Measurements from ENCODE around the gene FZD7.

FZD7 gene

DNA sequence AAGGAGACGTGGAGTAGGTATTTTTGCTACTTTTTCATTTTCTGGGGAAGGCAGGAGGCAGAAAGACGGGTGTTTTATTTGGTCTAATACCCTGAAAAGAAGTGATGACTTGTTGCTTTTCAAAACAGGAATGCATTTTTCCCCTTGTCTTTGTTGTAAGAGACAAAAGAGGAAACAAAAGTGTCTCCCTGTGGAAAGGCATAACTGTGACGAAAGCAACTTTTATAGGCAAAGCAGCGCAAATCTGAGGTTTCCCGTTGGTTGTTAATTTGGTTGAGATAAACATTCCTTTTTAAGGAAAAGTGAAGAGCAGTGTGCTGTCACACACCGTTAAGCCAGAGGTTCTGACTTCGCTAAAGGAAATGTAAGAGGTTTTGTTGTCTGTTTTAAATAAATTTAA lies 3.4 kb downstream of the FZD7 start:
- Histone ChIP-seq H3K27ac (no peak overlapping the region), H3K4me1 (peaks cover 4% of the 10 kb centered on the region), H3K27me3 (ENCODE audit: control insufficient read depth, insufficient read depth, low read length) (no peaks in the 10 kb centered on the region), H3K9me3 (ENCODE audit: control insufficient read depth, low read length) (no peaks in the 10 kb centered on the region), H3K4me2 (ENCODE audit: low read length) (no peak overlapping the region), H2AFZ (no peak overlapping the region), H3K79me2 (no peaks in the 10 kb centered on the region), H3K4me3 (ENCODE audit: low read depth, low read length) (no peak overlapping the region), H3K9ac (no peak overlapping the region), H3K36me3 (ENCODE audit: control insufficient read depth, insufficient read depth, low read length) (no peaks in the 10 kb centered on the region)
- no peak for TF ChIP-seq CTCF (IDR thresholded peaks at IDR 0.05)

- Histone ChIP-seq H3K27me3 (ENCODE audit: control insufficient read depth, insufficient read depth, low read length) (no peaks in the 10 kb centered on the region), H3K4me3 (ENCODE audit: low read depth, low read length) (no peak overlapping the region), H3K4me1 (peaks cover 4% of the 10 kb centered on the region), H2AFZ (no peak overlapping the region), H3K9ac (no peak overlapping the region), H3K4me2 (ENCODE audit: low read length) (no peak overlapping the region), H3K79me2 (no peaks in the 10 kb centered on the region), H3K36me3 (ENCODE audit: control insufficient read depth, insufficient read depth, low read length) (no peaks in the 10 kb centered on the region), H3K27ac (no peak overlapping the region), H3K9me3 (ENCODE audit: control insufficient read depth, low read length) (no peaks in the 10 kb centered on the region)
- TF ChIP-seq CTCF (IDR thresholded peaks at IDR 0.05): no peak
Measured at GRCh38 chr2:202038471-202039277, 5.0 kb downstream of the FZD7 start.

- Histone ChIP-seq H3K27ac (no peak overlapping the region), H3K9me3 (ENCODE audit: control insufficient read depth, low read length) (no peaks in the 10 kb centered on the region), H3K36me3 (ENCODE audit: control insufficient read depth, insufficient read depth, low read length) (no peaks in the 10 kb centered on the region), H2AFZ (no peak overlapping the region), H3K4me1 (peaks cover 4% of the 10 kb centered on the region), H3K9ac (no peak overlapping the region), H3K4me3 (ENCODE audit: low read depth, low read length) (no peak overlapping the region), H3K79me2 (no peaks in the 10 kb centered on the region), H3K27me3 (ENCODE audit: control insufficient read depth, insufficient read depth, low read length) (no peaks in the 10 kb centered on the region), H3K4me2 (ENCODE audit: low read length) (no peak overlapping the region)
- no peak for TF ChIP-seq CTCF (IDR thresholded peaks at IDR 0.05)
Measured at GRCh38 chr2:202039278-202040078, 5.8 kb downstream of the FZD7 start.

GRCh38 chr2:202040079-202040844 lies 6.6 kb downstream of the FZD7 start:
- no peak for TF ChIP-seq CTCF (IDR thresholded peaks at IDR 0.05)
- Histone ChIP-seq H3K4me2 (ENCODE audit: low read length) (no peak overlapping the region), H3K27me3 (ENCODE audit: control insufficient read depth, insufficient read depth, low read length) (no peaks in the 10 kb centered on the region), H3K4me1 (peaks cover 2% of the 10 kb centered on the region), H2AFZ (no peak overlapping the region), H3K27ac (no peak overlapping the region), H3K36me3 (ENCODE audit: control insufficient read depth, insufficient read depth, low read length) (no peaks in the 10 kb centered on the region), H3K79me2 (no peaks in the 10 kb centered on the region), H3K4me3 (ENCODE audit: low read depth, low read length) (no peak overlapping the region), H3K9me3 (ENCODE audit: control insufficient read depth, low read length) (no peaks in the 10 kb centered on the region), H3K9ac (no peak overlapping the region)

Measured in parathyroid adenoma (tissue), 2 donors.